Fibroblast of pulmonary artery (primary cell): ENCODE measurements around the gene S1PR5.

Experiments used
- DNase-seq: peaks from one replicate; pipeline ENCODE4 v3.0.0-alpha.2; 2010; ENCODE audit warnings: low read depth
- H3K4me3 ChIP-seq: replicated peaks from 2 replicates; pipeline ENCODE4 v1.5.1; 2011; ENCODE audit warnings: low read depth, mild to moderate bottlenecking, control low read depth, low read length, moderate library complexity
- TF ChIP-seq, protein P1 (sequence below): IDR thresholded peaks from 2 replicates; pipeline ENCODE4 v1.5.1; 2011; ENCODE audit warnings: mild to moderate bottlenecking, control low read depth, low read length, inconsistent platforms; ENCODE audit errors: missing control alignments

The S1PR5 gene

GRCh38 chr19:10514211-10515145, 2.8 kb downstream of the S1PR5 start:
- TF ChIP-seq, protein P1, sequence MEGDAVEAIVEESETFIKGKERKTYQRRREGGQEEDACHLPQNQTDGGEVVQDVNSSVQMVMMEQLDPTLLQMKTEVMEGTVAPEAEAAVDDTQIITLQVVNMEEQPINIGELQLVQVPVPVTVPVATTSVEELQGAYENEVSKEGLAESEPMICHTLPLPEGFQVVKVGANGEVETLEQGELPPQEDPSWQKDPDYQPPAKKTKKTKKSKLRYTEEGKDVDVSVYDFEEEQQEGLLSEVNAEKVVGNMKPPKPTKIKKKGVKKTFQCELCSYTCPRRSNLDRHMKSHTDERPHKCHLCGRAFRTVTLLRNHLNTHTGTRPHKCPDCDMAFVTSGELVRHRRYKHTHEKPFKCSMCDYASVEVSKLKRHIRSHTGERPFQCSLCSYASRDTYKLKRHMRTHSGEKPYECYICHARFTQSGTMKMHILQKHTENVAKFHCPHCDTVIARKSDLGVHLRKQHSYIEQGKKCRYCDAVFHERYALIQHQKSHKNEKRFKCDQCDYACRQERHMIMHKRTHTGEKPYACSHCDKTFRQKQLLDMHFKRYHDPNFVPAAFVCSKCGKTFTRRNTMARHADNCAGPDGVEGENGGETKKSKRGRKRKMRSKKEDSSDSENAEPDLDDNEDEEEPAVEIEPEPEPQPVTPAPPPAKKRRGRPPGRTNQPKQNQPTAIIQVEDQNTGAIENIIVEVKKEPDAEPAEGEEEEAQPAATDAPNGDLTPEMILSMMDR, result no peak
- H3K4me3 ChIP-seq, result no peak overlapping the region
- DNase-seq, result no peak

- no peak overlapping the region for H3K4me3 ChIP-seq
- TF ChIP-seq, protein P1, result no peak
- DNase-seq, result no peak
Measured at GRCh38 chr19:10513223-10513622, 4.0 kb downstream of the S1PR5 start.

GRCh38 chr19:10510301-10510802, 6.9 kb downstream of the S1PR5 start:
- TF ChIP-seq, protein P1, result peak; percentile 63
- DNase-seq, result no peak
- H3K4me3 ChIP-seq, result no peak overlapping the region

- H3K4me3 ChIP-seq, result no peak overlapping the region
- no peak for DNase-seq
- TF ChIP-seq, protein P1, result no peak
Measured at GRCh38 chr19:10508707-10509106, 8.5 kb downstream of the S1PR5 start.

- TF ChIP-seq, protein P1, result no peak
- DNase-seq, result no peak
- no peak overlapping the region for H3K4me3 ChIP-seq
Measured at GRCh38 chr19:10508036-10508435, 9.2 kb downstream of the S1PR5 start.

- TF ChIP-seq, protein P1, result peak; percentile 81
- peak; percentile 72 for DNase-seq
- H3K4me3 ChIP-seq, result no peak overlapping the region
Measured at GRCh38 chr19:10505583-10506229, 11.5 kb downstream of the S1PR5 start.
